DND-41 (cell line): ENCODE measurements around the gene CCDC3.

Source experiments
- ATAC-seq: fragments of 200-7000 bp; cut with Tn5 transposase; 3 replicates; pipeline ENCODE4 v1.9.1; 2021; ENCODE audit warnings: low read depth; ENCODE audit not compliant: insufficient read depth
- DNase-seq: peaks from one replicate; pipeline ENCODE4 v3.0.0-alpha.2; 2020
- H2AFZ ChIP-seq: 2 replicates; pipeline ENCODE4 v1.6.0; 2012; ENCODE audit warnings: low read depth, low read length
- H3K27ac ChIP-seq: 2 replicates; pipeline ENCODE4 v1.5.1; 2012; ENCODE audit warnings: low read length, inconsistent platforms
- H3K27me3 ChIP-seq: fragments of 200-600 bp; sonication (generic); 2 replicates; pipeline ENCODE4 v1.6.0; 2012; ENCODE audit warnings: low read length, mild to moderate bottlenecking, inconsistent platforms; ENCODE audit not compliant: insufficient read depth, poor library complexity
- H3K36me3 ChIP-seq: 2 replicates; pipeline ENCODE4 v1.5.1; 2012; ENCODE audit warnings: low read length, inconsistent platforms; ENCODE audit not compliant: insufficient read depth
- H3K4me1 ChIP-seq: 2 replicates; pipeline ENCODE4 v1.5.1; 2012; ENCODE audit warnings: mild to moderate bottlenecking, low read length; ENCODE audit not compliant: insufficient read depth
- H3K4me2 ChIP-seq: 2 replicates; pipeline ENCODE4 v1.6.0; 2012; ENCODE audit warnings: mild to moderate bottlenecking, moderate library complexity, low read length, inconsistent platforms; ENCODE audit not compliant: insufficient read depth
- H3K4me3 ChIP-seq, 2 experiments: fragments of 200-600 bp in 1 of 2; shearing (Covaris generic) in 1 of 2; 2 replicates each; pipeline ENCODE4 v1.5.1; 2012 to 2016; ENCODE audit warnings: inconsistent platforms in 2 of 2, low read length in 2 of 2, mild to moderate bottlenecking in 2 of 2, low read depth in 1 of 2, moderate library complexity in 1 of 2
- H3K79me2 ChIP-seq: 2 replicates; pipeline ENCODE4 v1.6.0; 2012; ENCODE audit warnings: low read length, inconsistent platforms; ENCODE audit not compliant: insufficient read depth
- H3K9ac ChIP-seq: 2 replicates; pipeline ENCODE4 v1.6.0; 2012; ENCODE audit warnings: low read depth, mild to moderate bottlenecking, inconsistent platforms, low read length, moderate library complexity
- H3K9me3 ChIP-seq: 2 replicates; pipeline ENCODE4 v1.5.1; 2012; ENCODE audit warnings: low read length, moderate library complexity, mild to moderate bottlenecking, inconsistent platforms; ENCODE audit not compliant: insufficient read depth, severe bottlenecking
- H4K20me1 ChIP-seq: 2 replicates; pipeline ENCODE4 v1.6.0; 2012; ENCODE audit warnings: low read length; ENCODE audit not compliant: insufficient read depth
- CTCF ChIP-seq: IDR thresholded peaks from 2 replicates; pipeline ENCODE4 v1.5.1; 2012; ENCODE audit warnings: borderline replicate concordance, low read length, moderate library complexity, mild to moderate bottlenecking; ENCODE audit not compliant: poor library complexity, severe bottlenecking; ENCODE audit errors: extremely low read depth
- EZH2 ChIP-seq: IDR thresholded peaks from 3 replicates; pipeline ENCODE4 v1.6.1; 2012; ENCODE audit warnings: borderline replicate concordance, low read depth, mild to moderate bottlenecking, moderate library complexity, low read length, inconsistent platforms; ENCODE audit not compliant: severe bottlenecking

Gene CCDC3

GRCh38 chr10:12890958-12891357 is 110.6 kb downstream of the CCDC3 start:
- H3K9me3 ChIP-seq: peaks cover 6% of the 10 kb centered on the region
- H2AFZ ChIP-seq: no peak overlapping the region
- H3K27ac ChIP-seq: no peak overlapping the region
- ATAC-seq (no peak), DNase-seq (no peak)
- TF ChIP-seq CTCF (no peak), EZH2 (no peak)
- H3K36me3 ChIP-seq: no peaks in the 10 kb centered on the region
- H3K4me1 ChIP-seq: no peaks in the 10 kb centered on the region
- no peaks in the 10 kb centered on the region for H4K20me1 ChIP-seq
- no peak overlapping the region for H3K4me3 ChIP-seq
- H3K27me3 ChIP-seq: peaks cover 6% of the 10 kb centered on the region
- H3K4me2 ChIP-seq: no peak overlapping the region
- no peaks in the 10 kb centered on the region for H3K79me2 ChIP-seq
- H3K9ac ChIP-seq: no peak overlapping the region

- no peak overlapping the region for H3K27ac ChIP-seq
- peaks cover 6% of the 10 kb centered on the region for H3K27me3 ChIP-seq
- TF ChIP-seq CTCF (no peak), EZH2 (no peak)
- no peak overlapping the region for H3K4me2 ChIP-seq
- no peaks in the 10 kb centered on the region for H4K20me1 ChIP-seq
- H2AFZ ChIP-seq: no peak overlapping the region
- no peaks in the 10 kb centered on the region for H3K79me2 ChIP-seq
- H3K4me3 ChIP-seq: no peak overlapping the region
- no peak for DNase-seq
- no peak for ATAC-seq
- H3K9me3 ChIP-seq: peaks cover 6% of the 10 kb centered on the region
- no peaks in the 10 kb centered on the region for H3K4me1 ChIP-seq
- no peak overlapping the region for H3K9ac ChIP-seq
- H3K36me3 ChIP-seq: no peaks in the 10 kb centered on the region
Observed at GRCh38 chr10:12888470-12888869, 113.0 kb downstream of the CCDC3 start.

GRCh38 chr10:12887780-12888179 is 113.7 kb downstream of the CCDC3 start:
- Histone ChIP-seq H3K36me3 (no peaks in the 10 kb centered on the region), H3K4me3 (no peak overlapping the region), H4K20me1 (no peaks in the 10 kb centered on the region), H3K79me2 (no peaks in the 10 kb centered on the region), H3K4me1 (no peaks in the 10 kb centered on the region), H3K27ac (no peak overlapping the region), H2AFZ (no peak overlapping the region), H3K9me3 (peaks cover 5% of the 10 kb centered on the region), H3K27me3 (peaks cover 9% of the 10 kb centered on the region), H3K4me2 (no peak overlapping the region), H3K9ac (no peak overlapping the region)
- DNase-seq (no peak), ATAC-seq (no peak)
- TF ChIP-seq EZH2 (no peak), CTCF (no peak)

GRCh38 chr10:12884851-12885250 is 116.7 kb downstream of the CCDC3 start:
- H3K36me3 ChIP-seq: no peaks in the 10 kb centered on the region
- H4K20me1 ChIP-seq: no peaks in the 10 kb centered on the region
- no peaks in the 10 kb centered on the region for H3K79me2 ChIP-seq
- H3K4me3 ChIP-seq: no peak overlapping the region
- ATAC-seq: no peak
- DNase-seq: no peak
- no peak overlapping the region for H3K27ac ChIP-seq
- no peaks in the 10 kb centered on the region for H3K4me1 ChIP-seq
- H3K9me3 ChIP-seq: no peaks in the 10 kb centered on the region
- H3K4me2 ChIP-seq: no peak overlapping the region
- H3K9ac ChIP-seq: no peak overlapping the region
- no peak for TF ChIP-seq CTCF
- TF ChIP-seq EZH2: no peak
- H3K27me3 ChIP-seq: peaks cover 4% of the 10 kb centered on the region
- H2AFZ ChIP-seq: no peak overlapping the region
